ENCODE data around the gene POLA1.

Gene POLA1

DNA sequence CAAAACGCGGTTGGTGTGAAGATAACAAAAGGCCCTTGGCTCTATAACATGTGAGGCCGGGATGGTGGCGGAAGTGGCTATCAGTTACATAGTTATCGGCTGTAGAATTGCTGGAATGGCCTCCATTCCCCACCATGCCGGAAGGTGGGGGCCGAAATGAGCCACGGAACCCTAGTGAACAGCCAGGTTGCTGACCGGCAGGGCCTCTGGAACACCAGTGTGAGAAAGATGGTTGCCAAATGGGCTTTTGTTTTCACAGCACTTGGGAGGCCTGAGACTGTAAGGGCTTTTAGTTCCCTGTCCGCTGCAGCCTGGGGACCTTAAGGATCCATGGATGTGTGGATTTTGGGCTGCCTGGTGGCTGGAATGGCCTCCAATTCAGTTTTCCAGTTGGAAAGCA, 345.3 kb downstream of the POLA1 start:
- DNase-seq (ENCODE audit: low read depth in 1 of 2, low spot score in 1 of 2) = no peak
- TF ChIP-seq SPI1 (IDR thresholded peaks at IDR 0.05; ENCODE audit: borderline replicate concordance, low read depth) (no peak), GABPA (IDR thresholded peaks at IDR 0.05; ENCODE audit: low read depth) (no peak), POLR2AphosphoS5 (IDR thresholded peaks at IDR 0.05; ENCODE audit: low read depth) (no peak), REST (IDR thresholded peaks at IDR 0.05; ENCODE audit: insufficient replicate concordance, low read depth) (no peak)
- TF ChIP-seq, protein P1, sequence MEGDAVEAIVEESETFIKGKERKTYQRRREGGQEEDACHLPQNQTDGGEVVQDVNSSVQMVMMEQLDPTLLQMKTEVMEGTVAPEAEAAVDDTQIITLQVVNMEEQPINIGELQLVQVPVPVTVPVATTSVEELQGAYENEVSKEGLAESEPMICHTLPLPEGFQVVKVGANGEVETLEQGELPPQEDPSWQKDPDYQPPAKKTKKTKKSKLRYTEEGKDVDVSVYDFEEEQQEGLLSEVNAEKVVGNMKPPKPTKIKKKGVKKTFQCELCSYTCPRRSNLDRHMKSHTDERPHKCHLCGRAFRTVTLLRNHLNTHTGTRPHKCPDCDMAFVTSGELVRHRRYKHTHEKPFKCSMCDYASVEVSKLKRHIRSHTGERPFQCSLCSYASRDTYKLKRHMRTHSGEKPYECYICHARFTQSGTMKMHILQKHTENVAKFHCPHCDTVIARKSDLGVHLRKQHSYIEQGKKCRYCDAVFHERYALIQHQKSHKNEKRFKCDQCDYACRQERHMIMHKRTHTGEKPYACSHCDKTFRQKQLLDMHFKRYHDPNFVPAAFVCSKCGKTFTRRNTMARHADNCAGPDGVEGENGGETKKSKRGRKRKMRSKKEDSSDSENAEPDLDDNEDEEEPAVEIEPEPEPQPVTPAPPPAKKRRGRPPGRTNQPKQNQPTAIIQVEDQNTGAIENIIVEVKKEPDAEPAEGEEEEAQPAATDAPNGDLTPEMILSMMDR (IDR thresholded peaks at IDR 0.05; ENCODE audit: insufficient read depth, low read length) = no peak

DNA sequence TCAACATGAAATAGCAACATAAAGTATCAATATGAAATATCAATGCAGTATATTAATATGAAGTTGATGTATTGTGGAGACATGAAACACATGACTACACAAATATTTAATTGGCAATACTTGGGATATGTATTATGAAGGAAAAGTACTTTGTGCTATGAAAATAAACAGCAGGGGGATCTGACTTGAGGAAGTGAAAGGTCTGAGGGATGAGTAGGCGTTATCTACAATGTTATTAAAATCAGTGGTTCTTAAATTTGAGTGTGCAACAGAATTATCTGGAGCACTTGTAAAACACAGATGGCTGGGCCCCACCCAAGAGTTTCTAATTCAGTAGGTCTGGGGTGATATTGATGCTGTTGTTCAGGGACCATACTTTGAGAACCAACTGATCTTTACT, 349.5 kb downstream of the POLA1 start:
- Histone ChIP-seq H3K27me3 (ENCODE audit: insufficient read depth, poor library complexity, severe bottlenecking) (no peaks in the 10 kb centered on the region), H3K4me3 (replicated peaks; ENCODE audit: insufficient read depth, low read length) (no peak overlapping the region), H3K27ac (replicated peaks) (no peak overlapping the region)
- no peak for TF ChIP-seq POLR2AphosphoS5 (IDR thresholded peaks at IDR 0.05; ENCODE audit: low read depth)
- TF ChIP-seq GABPA (IDR thresholded peaks at IDR 0.05; ENCODE audit: low read depth) = no peak
- TF ChIP-seq SPI1 (IDR thresholded peaks at IDR 0.05; ENCODE audit: borderline replicate concordance, low read depth) = no peak
- TF ChIP-seq, protein P1 (IDR thresholded peaks at IDR 0.05; ENCODE audit: insufficient read depth, low read length) = no peak
- no peak for TF ChIP-seq REST (IDR thresholded peaks at IDR 0.05; ENCODE audit: insufficient replicate concordance, low read depth)
- no peak for DNase-seq (ENCODE audit: low read depth in 1 of 2, low spot score in 1 of 2)

More for the DNA sequence above, 345.3 kb downstream of the POLA1 start:
- Histone ChIP-seq H3K27ac (replicated peaks) (no peak overlapping the region), H3K4me3 (replicated peaks; ENCODE audit: insufficient read depth, low read length) (no peak overlapping the region), H3K27me3 (ENCODE audit: insufficient read depth, poor library complexity, severe bottlenecking) (no peaks in the 10 kb centered on the region)

Measured in HL-60 (cell line).